Chondrocyte (in vitro differentiated cells): ENCODE measurements around the gene UBE4B. TPM values are rescaled to one million over a fixed set of nuclear protein-coding genes. Genes with fewer than 3 reads are reported as not detected.

Source experiments
- DNase-seq: peaks from one replicate; pipeline ENCODE4 v3.0.0; 2021; ENCODE audit warnings: mixed read lengths, low spot score
- H3K27ac Mint-ChIP-seq: one replicate; pipeline ENCODE4 v1.8.0; 2021; ENCODE audit warnings: mild to moderate bottlenecking, moderate library complexity, mixed read lengths; ENCODE audit not compliant: unreplicated experiment
- H3K27me3 Mint-ChIP-seq: 2 replicates; pipeline ENCODE4 v1.8.0; 2021; ENCODE audit warnings: low read depth, mixed read lengths
- H3K36me3 Mint-ChIP-seq: 2 replicates; pipeline ENCODE4 v1.8.0; 2021; ENCODE audit warnings: low read depth, mixed read lengths
- H3K4me1 Mint-ChIP-seq: 2 replicates; pipeline ENCODE4 v1.8.0; 2021; ENCODE audit warnings: low read depth, mild to moderate bottlenecking, mixed read lengths
- H3K4me3 Mint-ChIP-seq: one replicate; pipeline ENCODE4 v1.8.0; 2021; ENCODE audit warnings: mild to moderate bottlenecking, moderate library complexity, mixed read lengths; ENCODE audit not compliant: unreplicated experiment
- H3K9me3 Mint-ChIP-seq: 2 replicates; pipeline ENCODE4 v1.8.0; 2021; ENCODE audit warnings: low read depth, mixed read lengths
- long read RNA-seq: library from polyadenylated mRNA; stranded (forward); transcript quantifications from one replicate; pipeline ENCODE4 v2.0.0, GENCODE V29; 2021
- total RNA-seq: library from RNA; stranded (reverse); gene quantifications from 3 replicates; pipeline ENCODE4 v1.2.1, GENCODE V29; 2021
- TF ChIP-seq, protein P1 (sequence below): fragments of 200-600 bp; sonication (generic); IDR thresholded peaks from 2 replicates; pipeline ENCODE4 v1.5.0; 2021; ENCODE audit warnings: antibody characterized with exemption, mild to moderate bottlenecking, moderate library complexity

UBE4B gene
- total RNA-seq = 46.3 to 51.9 TPM (median 47.1 TPM) in 3 replicates
- long read RNA-seq, full-length matches to known transcripts = 13 of 26 reads
- long read RNA-seq, partial matches to known transcripts = 11 of 26 reads
- long read RNA-seq, other reads (novel, unspliced or antisense) = 2 of 26 reads

- H3K27ac Mint-ChIP-seq = peak within 1 kb of the TSS; percentile 96
- TF ChIP-seq, protein P1, sequence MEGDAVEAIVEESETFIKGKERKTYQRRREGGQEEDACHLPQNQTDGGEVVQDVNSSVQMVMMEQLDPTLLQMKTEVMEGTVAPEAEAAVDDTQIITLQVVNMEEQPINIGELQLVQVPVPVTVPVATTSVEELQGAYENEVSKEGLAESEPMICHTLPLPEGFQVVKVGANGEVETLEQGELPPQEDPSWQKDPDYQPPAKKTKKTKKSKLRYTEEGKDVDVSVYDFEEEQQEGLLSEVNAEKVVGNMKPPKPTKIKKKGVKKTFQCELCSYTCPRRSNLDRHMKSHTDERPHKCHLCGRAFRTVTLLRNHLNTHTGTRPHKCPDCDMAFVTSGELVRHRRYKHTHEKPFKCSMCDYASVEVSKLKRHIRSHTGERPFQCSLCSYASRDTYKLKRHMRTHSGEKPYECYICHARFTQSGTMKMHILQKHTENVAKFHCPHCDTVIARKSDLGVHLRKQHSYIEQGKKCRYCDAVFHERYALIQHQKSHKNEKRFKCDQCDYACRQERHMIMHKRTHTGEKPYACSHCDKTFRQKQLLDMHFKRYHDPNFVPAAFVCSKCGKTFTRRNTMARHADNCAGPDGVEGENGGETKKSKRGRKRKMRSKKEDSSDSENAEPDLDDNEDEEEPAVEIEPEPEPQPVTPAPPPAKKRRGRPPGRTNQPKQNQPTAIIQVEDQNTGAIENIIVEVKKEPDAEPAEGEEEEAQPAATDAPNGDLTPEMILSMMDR = peak; percentile 89
- peaks cover 35% of the 10 kb centered on the region for H3K4me1 Mint-ChIP-seq
- H3K9me3 Mint-ChIP-seq = no peaks in the 10 kb centered on the region
- peak; percentile 99 for DNase-seq
- H3K36me3 Mint-ChIP-seq = no peaks in the 10 kb centered on the region
- H3K4me3 Mint-ChIP-seq = peak within 1 kb of the TSS; percentile 87
- no peaks in the 10 kb centered on the region for H3K27me3 Mint-ChIP-seq
Observed at GRCh38 chr1:10032590-10033358, at the start of gene UBE4B. UBE4B (plus strand) TSS chr1:10032958; CDS start chr1:10033671, 713 bp downstream.

GRCh38 chr1:9984253-9984652 lies 48.5 kb upstream of the UBE4B start:
- TF ChIP-seq, protein P1 = no peak
- no peaks in the 10 kb centered on the region for H3K27me3 Mint-ChIP-seq
- no peak for DNase-seq
- H3K9me3 Mint-ChIP-seq = no peaks in the 10 kb centered on the region
- no peaks in the 10 kb centered on the region for H3K4me1 Mint-ChIP-seq
- H3K4me3 Mint-ChIP-seq = no peak overlapping the region
- peaks cover 16% of the 10 kb centered on the region for H3K36me3 Mint-ChIP-seq
- no peak overlapping the region for H3K27ac Mint-ChIP-seq

GRCh38 chr1:9985001-9985400 lies 47.8 kb upstream of the UBE4B start:
- TF ChIP-seq, protein P1 = no peak

DNA sequence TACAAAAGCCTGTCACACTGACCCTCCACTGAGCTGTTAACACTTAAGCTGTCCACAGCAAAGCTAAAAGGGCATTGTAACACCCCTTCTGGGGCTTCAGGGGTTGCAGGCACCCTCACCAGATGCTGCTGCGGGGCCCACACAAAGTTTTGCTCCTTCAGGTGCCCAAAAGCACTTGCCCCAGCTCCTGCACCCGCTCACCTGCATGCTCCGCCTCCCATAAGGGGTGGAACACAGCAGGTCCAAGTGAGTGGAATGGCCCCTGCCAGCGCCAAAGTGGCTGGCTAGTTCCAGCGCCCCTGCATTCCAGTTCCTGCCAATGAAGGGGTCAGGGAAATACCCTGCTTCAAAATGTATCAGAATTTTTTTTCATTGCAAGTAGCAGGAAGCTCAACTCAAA lies 43.0 kb upstream of the UBE4B start:
- H3K9me3 Mint-ChIP-seq = no peaks in the 10 kb centered on the region
- no peak for DNase-seq
- no peak overlapping the region for H3K4me3 Mint-ChIP-seq
- H3K27ac Mint-ChIP-seq = no peak overlapping the region
- peaks cover 3% of the 10 kb centered on the region for H3K36me3 Mint-ChIP-seq
- TF ChIP-seq, protein P1 = no peak
- H3K4me1 Mint-ChIP-seq = no peaks in the 10 kb centered on the region
- H3K27me3 Mint-ChIP-seq = no peaks in the 10 kb centered on the region

More at GRCh38 chr1:9985001-9985400, 47.8 kb upstream of the UBE4B start:
- H3K27ac Mint-ChIP-seq = no peak overlapping the region
- no peaks in the 10 kb centered on the region for H3K27me3 Mint-ChIP-seq
- DNase-seq = no peak
- H3K4me1 Mint-ChIP-seq = no peaks in the 10 kb centered on the region
- peaks cover 16% of the 10 kb centered on the region for H3K36me3 Mint-ChIP-seq
- H3K4me3 Mint-ChIP-seq = no peak overlapping the region
- no peaks in the 10 kb centered on the region for H3K9me3 Mint-ChIP-seq

GRCh38 chr1:9990944-9991343 lies 41.8 kb upstream of the UBE4B start:
- no peaks in the 10 kb centered on the region for H3K36me3 Mint-ChIP-seq
- no peak for DNase-seq
- no peaks in the 10 kb centered on the region for H3K9me3 Mint-ChIP-seq
- H3K27me3 Mint-ChIP-seq = no peaks in the 10 kb centered on the region
- no peaks in the 10 kb centered on the region for H3K4me1 Mint-ChIP-seq
- H3K4me3 Mint-ChIP-seq = no peak overlapping the region
- H3K27ac Mint-ChIP-seq = no peak overlapping the region
- TF ChIP-seq, protein P1 = no peak
